CD4-positive, alpha-beta T cell (primary cell): ENCODE results near the gene CPLANE2. TPM values are rescaled to one million over a fixed set of nuclear protein-coding genes. Genes with fewer than 3 reads are reported as not detected.

Source experiments
- ATAC-seq: fragments of 200-7000 bp; cut with Tn5 transposase; one replicate; pipeline ENCODE4 v1.10.0; 2022; ENCODE audit warnings: mild to moderate bottlenecking; ENCODE audit not compliant: poor library complexity
- CTCF ChIA-PET: fragments of 350-600 bp; sonication (Branson Sonifier 250); formaldehyde crosslinking; loops from one replicate; lab custom pipeline; 2021; ENCODE audit warnings: antibody characterized with exemption, inconsistent platforms; lab: Charles Lee
- POLR2A ChIA-PET: fragments of 350-600 bp; sonication (Branson Sonifier 250); formaldehyde crosslinking; loops from one replicate; lab custom pipeline; 2021; ENCODE audit warnings: antibody characterized with exemption, inconsistent platforms; lab: Charles Lee
- DNase-seq, 14 experiments: peaks; one replicate each; pipeline ENCODE4 v3.0.0-alpha.2; 2013 to 2020; ENCODE audit warnings: mixed read lengths in 2 of 14
- H3K27ac ChIP-seq, 2 donors: one replicate each; pipeline versions ENCODE4 v1.5.1 to v1.7.0; 2013; ENCODE audit warnings: low read length in 2 of 2, low read depth in 1 of 2, mild to moderate bottlenecking in 1 of 2
- H3K27me3 ChIP-seq, 2 experiments: 1 replicate in 1 of 2; 2 replicates in 1 of 2; pipeline versions ENCODE4 v1.6.1 to v1.7.0; 2013; ENCODE audit warnings: low read length in 2 of 2, control low read depth in 1 of 2, mild to moderate bottlenecking in 1 of 2, moderate library complexity in 1 of 2; ENCODE audit not compliant: insufficient read depth in 2 of 2, control insufficient read depth in 1 of 2
- H3K36me3 ChIP-seq: one replicate; pipeline ENCODE4 v1.6.1; 2013; ENCODE audit warnings: low read length, control low read depth; ENCODE audit not compliant: insufficient read depth
- H3K4me1 ChIP-seq: one replicate; pipeline ENCODE4 v1.6.1; 2013; ENCODE audit warnings: low read length, control low read depth; ENCODE audit not compliant: insufficient read depth
- H3K4me3 ChIP-seq: one replicate; pipeline ENCODE4 v1.5.1; 2013; ENCODE audit warnings: mild to moderate bottlenecking, low read length, moderate library complexity
- H3K9me3 ChIP-seq, 2 experiments: 1 replicate in 1 of 2; 2 replicates in 1 of 2; pipeline versions ENCODE4 v1.6.1 to v1.7.0; 2013; ENCODE audit warnings: low read length in 2 of 2, mild to moderate bottlenecking in 2 of 2, control low read depth in 1 of 2, moderate library complexity in 1 of 2; ENCODE audit not compliant: control insufficient read depth in 1 of 2, insufficient read depth in 1 of 2
- H3K27ac Mint-ChIP-seq: one replicate; pipeline ENCODE4 v1.8.0; 2020; ENCODE audit warnings: mixed read lengths
- H3K27me3 Mint-ChIP-seq: one replicate; pipeline ENCODE4 v1.8.0; 2021; ENCODE audit warnings: mixed read lengths
- H3K36me3 Mint-ChIP-seq: one replicate; pipeline ENCODE4 v1.8.0; 2021; ENCODE audit warnings: low read depth, mixed read lengths
- H3K4me1 Mint-ChIP-seq: one replicate; pipeline ENCODE4 v1.8.0; 2021; ENCODE audit warnings: low read depth, mixed read lengths
- H3K4me3 Mint-ChIP-seq: one replicate; pipeline ENCODE4 v1.8.0; 2020; ENCODE audit warnings: mild to moderate bottlenecking, mixed read lengths
- H3K9me3 Mint-ChIP-seq: one replicate; pipeline ENCODE4 v1.8.0; 2020; ENCODE audit warnings: mixed read lengths
- CTCF ChIP-seq: fragments of 200-600 bp; IDR thresholded peaks from one replicate; pipeline ENCODE4 v1.8.0; 2022; ENCODE audit warnings: antibody characterized with exemption, mild to moderate bottlenecking
- intact Hi-C, 2 experiments: fragments of 100-400 bp; cut with DNase I in 1 of 2; cut with micrococcal nuclease in 1 of 2; formaldehyde crosslinking; loops; one replicate each; pipeline versions ENCODE4 v1.15.1 to v1.9.0; 2023 to 2025; cut with DNase I, micrococcal nuclease
- total RNA-seq, 174 experiments: library from RNA in 2 of 174; stranded (reverse) in 2 of 174; gene quantifications; one replicate each; pipeline ENCODE4 v1.2.3 and lab custom pipeline; 2021 to 2026

CPLANE2 gene
- total RNA-seq, 2 experiments from 2014 or later, result 5.3 to 8.4 TPM

GRCh38 chr1:16208270-16208987, 28.6 kb downstream of the CPLANE2 start:
- Mint-ChIP-seq H3K27ac (no peak overlapping the region), H3K4me3 (peak overlapping the region; percentile 25), H3K4me1 (peaks cover 12% of the 10 kb centered on the region), H3K27me3 (no peaks in the 10 kb centered on the region), H3K36me3 (peaks cover 12% of the 10 kb centered on the region), H3K9me3 (no peaks in the 10 kb centered on the region)
- DNase-seq, result peak in 1 of 14 experiments; percentile 36
- no peak overlapping the region for H3K4me3 ChIP-seq
- H3K9me3 ChIP-seq, result no peaks in the 10 kb centered on the region
- no peak for TF ChIP-seq CTCF
- no peak for ATAC-seq
- ChIA-PET POLR2A (interaction anchor here (3.4 kb wide), 1 partner anchor 8 kb away, joined by 46 read pairs; no protein-coding TSS in a partner anchor), CTCF (no interaction called here)
- H3K27me3 ChIP-seq, result no peaks in the 10 kb centered on the region
- peaks cover 7% of the 10 kb centered on the region for H3K36me3 ChIP-seq
- intact Hi-C loops, result loop anchor here (5.0 to 10.0 kb wide), 2 partner anchors 404 to 846 kb away; partner anchors contain the start of genes NBPF1 (in 1 of the 2) and SDHB (in 1 of the 2)
- H3K27ac ChIP-seq, result no peak overlapping the region
- H3K4me1 ChIP-seq, result peaks cover 25% of the 10 kb centered on the region

DNA sequence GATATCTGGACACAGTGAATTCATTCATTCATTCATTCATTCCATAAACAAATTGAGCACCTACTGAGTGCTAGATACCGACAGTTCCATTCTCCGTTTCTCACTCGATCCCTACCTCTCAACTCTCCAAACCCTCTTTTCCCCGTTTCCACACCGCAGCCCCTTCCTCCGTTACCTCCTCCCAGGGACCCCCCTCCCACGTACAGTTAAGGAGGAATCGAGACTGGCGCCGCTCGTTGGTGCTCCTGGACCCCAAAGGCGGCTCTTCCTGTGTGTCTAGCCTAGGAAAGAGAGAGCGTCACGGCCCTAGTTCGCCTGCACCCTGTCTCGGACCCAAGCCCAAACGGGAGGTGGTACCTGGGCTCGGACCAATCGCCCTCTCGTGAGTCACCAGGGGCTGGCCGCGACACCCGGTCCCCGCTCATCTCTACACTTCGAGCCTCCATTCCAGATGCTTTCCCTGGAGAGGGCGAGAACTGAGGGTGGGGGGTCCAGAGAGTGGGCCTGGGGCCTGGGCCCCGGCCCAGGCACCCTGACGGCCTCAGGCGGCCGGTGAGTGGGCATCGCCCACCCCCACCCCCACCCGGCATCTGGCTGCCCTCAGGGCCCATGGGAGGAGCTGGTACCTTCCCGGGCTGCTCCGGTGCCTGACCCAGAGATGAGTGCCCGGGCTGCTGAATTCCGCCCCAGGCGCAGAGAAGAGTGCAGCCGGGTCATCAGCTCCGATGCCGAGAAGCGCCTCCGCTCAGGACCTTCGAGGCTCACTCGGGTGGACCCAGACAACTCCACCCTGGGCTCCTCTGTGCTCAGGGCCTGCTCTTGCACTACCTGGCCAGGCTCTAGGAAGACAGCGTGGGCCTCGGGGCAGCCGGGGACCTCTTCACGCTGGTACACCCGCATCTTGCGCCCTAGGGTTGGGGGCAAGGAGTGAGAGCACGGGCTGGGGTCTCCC, 29.4 kb downstream of the CPLANE2 start:
- ATAC-seq (no peak), DNase-seq (peak in 2 of 14 experiments; percentile 14 to 56)
- H3K27ac Mint-ChIP-seq, result peak overlapping the region; percentile 95
- intact Hi-C loops, result loop anchor here (1.0 to 10.0 kb wide), 5 partner anchors 29 to 847 kb away; partner anchors contain the start of genes CPLANE2 (in 2 of the 2), NBPF1 (in 1 of the 2) and SDHB (in 1 of the 2)
- H3K4me1 ChIP-seq, result peaks cover 25% of the 10 kb centered on the region
- ChIA-PET POLR2A (interaction anchor here (1.0 to 3.4 kb wide), 9 partner anchors 9 to 360 kb away, joined by 3 to 46 read pairs (median 3); partner anchors contain the start of genes CPLANE2, SPEN and SZRD1), CTCF (interaction anchor here (0.7 to 1.4 kb wide), 3 partner anchors 9 to 37 kb away, joined by 3 to 6 read pairs (median 4); no protein-coding TSS in a partner anchor)
- H3K9me3 ChIP-seq, result no peaks in the 10 kb centered on the region
- H3K4me3 Mint-ChIP-seq, result peak overlapping the region; percentile 93
- peaks cover 10% of the 10 kb centered on the region for H3K36me3 ChIP-seq
- H3K36me3 Mint-ChIP-seq, result peaks cover 20% of the 10 kb centered on the region
- H3K4me1 Mint-ChIP-seq, result peaks cover 12% of the 10 kb centered on the region
- H3K27me3 ChIP-seq, result no peaks in the 10 kb centered on the region
- H3K4me3 ChIP-seq, result peak overlapping the region; percentile 75
- no peaks in the 10 kb centered on the region for H3K27me3 Mint-ChIP-seq
- H3K27ac ChIP-seq, result peak overlapping the region; percentile 49 to 80
- no peak for TF ChIP-seq CTCF
- no peaks in the 10 kb centered on the region for H3K9me3 Mint-ChIP-seq
